ENCODE data around the gene CLN5.
"Not testable (repeated sequence)": the region's sequence is repeated elsewhere in the genome, so short reads cannot be mapped to it uniquely, and the experiment has no call there.

Gene CLN5

DNA sequence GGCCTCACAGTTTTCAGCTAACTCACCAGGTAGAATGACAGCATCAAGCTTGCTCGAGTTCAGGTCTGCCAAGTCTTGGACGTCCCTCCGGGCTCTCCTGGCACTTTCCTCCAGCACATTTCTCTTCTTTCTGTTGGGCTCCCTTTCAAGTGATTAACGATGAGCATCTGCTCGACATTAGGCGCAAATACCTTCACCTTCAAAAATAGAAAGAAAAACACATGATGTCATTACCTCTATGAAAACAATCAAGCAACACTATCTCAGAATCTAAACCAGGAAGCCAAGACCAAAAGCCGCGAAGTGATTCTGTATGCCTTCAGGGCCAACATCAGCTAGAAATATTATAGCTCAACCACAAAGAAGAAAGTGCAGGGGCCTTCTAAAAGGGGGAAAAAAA, 15.4 kb upstream of the CLN5 start:
- no peak for DNase-seq (ENCODE audit: low spot score)

DNA sequence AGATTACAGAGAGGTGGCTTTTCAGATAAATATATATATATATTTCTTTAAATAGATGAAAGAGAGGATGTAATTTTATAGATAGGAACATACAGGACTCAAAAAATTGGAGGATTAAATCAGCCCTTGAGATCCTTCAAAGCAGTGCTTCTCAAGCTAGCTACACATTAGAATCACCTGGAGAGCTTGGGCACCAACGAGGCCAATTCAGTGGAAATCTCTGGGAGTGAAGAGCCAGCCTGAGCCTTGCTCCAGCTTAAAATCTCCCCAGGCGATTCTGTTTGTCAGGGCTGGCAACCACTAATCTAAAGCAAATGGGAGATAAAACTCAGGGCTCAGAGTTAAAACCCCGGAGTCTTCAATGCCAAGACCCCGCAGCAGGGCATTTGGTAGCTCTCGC, 15.0 kb upstream of the CLN5 start:
- no peak for DNase-seq (ENCODE audit: low spot score)

DNA sequence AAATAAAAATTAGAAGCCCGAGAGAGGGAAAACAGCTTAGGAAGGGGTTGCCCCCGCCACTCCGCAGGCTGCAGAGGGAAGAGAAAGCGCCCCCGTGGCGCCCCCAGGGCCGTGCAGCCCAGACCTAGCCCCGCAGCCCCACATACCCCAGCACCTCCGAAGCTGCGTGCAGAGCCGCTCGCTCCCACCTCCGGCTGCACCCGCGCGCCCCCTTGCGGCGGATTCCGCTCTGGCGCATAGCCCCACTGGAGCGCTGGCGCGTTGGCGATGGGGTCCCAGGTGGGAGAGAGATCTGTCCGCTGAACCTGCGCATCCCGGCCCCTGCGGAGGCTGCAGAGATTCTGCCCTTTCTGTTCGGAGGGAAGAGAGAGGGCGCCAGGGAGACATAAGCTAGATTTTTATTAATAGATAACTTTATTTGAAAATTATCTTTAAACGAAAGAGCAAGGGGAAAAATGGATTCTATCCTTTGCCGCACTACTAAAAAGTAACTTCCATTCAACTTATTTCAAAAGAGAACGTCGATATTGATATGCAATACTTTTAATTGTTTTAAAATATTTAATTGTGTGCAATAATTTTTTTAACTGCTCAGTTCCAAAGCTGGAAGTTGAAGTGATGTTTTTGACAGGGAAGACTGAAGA, 11.7 kb upstream of the CLN5 start:
- peak; percentile 90 for DNase-seq (ENCODE audit: low spot score)

- DNase-seq (ENCODE audit: low spot score), result no peak
Measured at GRCh38 chr13:76982061-76982460, 9.8 kb upstream of the CLN5 start.

DNA sequence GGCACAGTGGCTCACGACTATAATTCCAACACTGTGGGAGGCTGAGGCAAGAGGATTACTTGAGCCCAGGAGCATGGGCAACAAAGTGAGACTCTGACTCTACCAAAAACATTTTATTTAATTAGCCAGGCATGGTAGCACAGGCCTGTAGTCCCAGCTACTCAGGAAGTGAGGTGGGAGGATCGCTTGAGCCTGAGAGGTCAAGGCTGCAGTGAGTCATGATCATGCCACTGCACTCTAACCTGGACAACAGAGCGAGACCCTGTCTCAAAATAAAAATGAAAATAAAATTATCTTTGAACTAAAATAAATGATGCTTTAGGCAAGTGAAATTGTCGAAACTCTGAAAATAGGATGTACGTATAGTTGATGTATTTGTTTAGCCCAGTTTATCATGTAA, 8.2 kb upstream of the CLN5 start:
- DNase-seq (ENCODE audit: low spot score), result no peak

- no peak for DNase-seq (ENCODE audit: low spot score)
Measured at GRCh38 chr13:76991432-76991795, 467 bp upstream of the CLN5 start.

- DNase-seq (ENCODE audit: low spot score), result peak; percentile 10
Measured at GRCh38 chr13:76992548-76993001, 694 bp downstream of the CLN5 start.

GRCh38 chr13:76993021-76993420, 1.1 kb downstream of the CLN5 start:
- no peak for DNase-seq (ENCODE audit: low spot score)

- no peak for DNase-seq (ENCODE audit: low spot score)
Measured at GRCh38 chr13:76993473-76993872, 1.6 kb downstream of the CLN5 start.

GRCh38 chr13:76994281-76994680, 2.4 kb downstream of the CLN5 start:
- no peak for DNase-seq (ENCODE audit: low spot score)

- DNase-seq (ENCODE audit: low spot score), result no peak
Measured at GRCh38 chr13:77000475-77000874, 8.6 kb downstream of the CLN5 start.

DNA sequence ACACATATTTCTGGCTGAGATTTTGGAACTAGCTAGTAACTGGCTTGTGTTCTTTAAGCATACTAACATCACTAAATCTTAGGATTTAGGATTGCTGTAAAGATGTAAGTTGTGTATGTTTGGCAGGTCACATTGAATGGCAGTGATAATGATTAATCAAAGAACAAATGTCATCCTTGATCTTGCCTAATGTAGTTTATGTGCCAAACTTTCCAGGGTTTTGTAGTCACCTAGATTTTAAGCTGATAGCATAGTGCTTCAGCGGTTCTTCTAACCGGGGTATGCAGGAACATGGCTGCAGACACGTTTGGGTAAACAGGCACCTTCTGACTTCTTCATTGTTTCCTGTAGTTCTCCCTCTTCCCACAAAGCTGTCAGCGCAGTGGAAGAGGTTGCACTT, 9.7 kb downstream of the CLN5 start:
- no peak for DNase-seq (ENCODE audit: low spot score)

DNA sequence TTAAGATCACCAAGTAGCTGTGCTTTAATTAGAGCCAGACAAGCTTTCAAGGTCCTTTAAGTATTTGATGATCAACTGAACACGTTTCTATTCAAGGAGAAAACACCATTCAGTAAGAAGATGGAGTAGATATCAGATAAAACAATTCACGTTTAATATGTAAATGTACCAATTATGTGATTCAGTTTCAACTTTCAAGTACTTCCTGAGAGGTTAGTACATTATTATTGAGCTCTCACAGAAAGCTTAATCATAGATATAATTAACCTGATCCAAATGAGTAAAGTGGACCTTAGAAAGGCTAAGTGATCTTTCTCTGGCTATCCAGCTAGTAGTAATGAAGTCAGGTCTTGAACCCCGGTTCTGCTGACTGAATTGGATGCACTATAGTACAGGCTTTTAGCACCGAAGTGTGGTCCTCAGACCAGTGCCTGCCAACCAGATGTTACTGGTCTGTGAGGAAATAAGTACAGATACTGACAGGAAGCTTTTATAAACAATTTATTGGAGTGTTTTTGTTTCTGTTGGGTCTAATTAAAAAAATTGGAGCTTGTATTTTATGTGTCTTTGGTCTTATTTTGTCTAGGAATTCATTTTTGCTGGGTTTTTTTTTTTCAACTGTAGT, 10.2 kb downstream of the CLN5 start:
- DNase-seq (ENCODE audit: low spot score), result no peak

GRCh38 chr13:77002590-77003190, 10.8 kb downstream of the CLN5 start:
- DNase-seq (ENCODE audit: low spot score), result peak; percentile 12

- DNase-seq (ENCODE audit: low spot score), result not testable (repeated sequence)
Measured at GRCh38 chr13:77008337-77008736, 16.5 kb downstream of the CLN5 start.

GRCh38 chr13:77009011-77009410, 17.1 kb downstream of the CLN5 start:
- DNase-seq (ENCODE audit: low spot score), result no peak

- not testable (repeated sequence) for DNase-seq (ENCODE audit: low spot score)
Measured at GRCh38 chr13:77009719-77010118, 17.8 kb downstream of the CLN5 start.

DNA sequence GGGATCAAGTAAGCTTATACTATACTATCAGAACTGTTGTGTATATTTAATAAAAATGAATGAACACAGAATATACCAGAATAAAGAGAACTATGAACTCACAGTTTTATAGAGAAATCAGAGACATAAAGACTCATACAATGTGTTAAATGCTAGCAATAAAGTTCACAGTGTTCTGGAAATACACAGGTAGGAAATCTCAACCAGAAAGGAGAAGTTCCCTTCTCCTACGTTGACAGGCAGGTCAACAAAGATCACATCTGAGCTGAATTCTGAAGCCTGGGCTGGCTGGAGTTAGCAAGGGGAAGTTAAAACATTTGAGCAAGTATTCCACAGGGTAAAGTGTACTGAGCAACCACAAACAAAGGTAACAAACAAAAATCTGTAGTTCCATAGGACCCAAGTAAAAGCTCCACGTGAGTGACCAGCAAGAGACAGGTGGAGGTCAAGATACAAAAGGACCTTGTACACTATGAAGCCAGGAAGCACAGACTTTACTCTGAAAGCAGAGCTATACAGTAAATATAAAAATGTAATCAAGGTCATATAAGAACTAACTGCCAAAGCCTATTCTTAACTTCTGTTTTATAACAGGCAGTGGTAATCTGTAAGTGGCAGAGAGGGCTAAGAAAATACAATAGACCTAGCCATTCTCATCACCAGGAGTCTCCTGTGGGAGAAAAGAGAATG, 22.1 kb downstream of the CLN5 start:
- no peak for DNase-seq (ENCODE audit: low spot score)

GRCh38 chr13:77014906-77015685, 23.2 kb downstream of the CLN5 start:
- DNase-seq (ENCODE audit: low spot score), result no peak

GRCh38 chr13:77016251-77016812, 24.5 kb downstream of the CLN5 start:
- no peak for DNase-seq (ENCODE audit: low spot score)

GRCh38 chr13:77016888-77017623, 25.2 kb downstream of the CLN5 start:
- no peak for DNase-seq (ENCODE audit: low spot score)
